Measurements from ENCODE around the gene PPBP.

Gene PPBP

GRCh38 chr4:73947239-73947985 lies 40.6 kb downstream of the PPBP start:
- DNase-seq = no peak

GRCh38 chr4:73945674-73946449 lies 42.1 kb downstream of the PPBP start:
- DNase-seq = no peak

DNA sequence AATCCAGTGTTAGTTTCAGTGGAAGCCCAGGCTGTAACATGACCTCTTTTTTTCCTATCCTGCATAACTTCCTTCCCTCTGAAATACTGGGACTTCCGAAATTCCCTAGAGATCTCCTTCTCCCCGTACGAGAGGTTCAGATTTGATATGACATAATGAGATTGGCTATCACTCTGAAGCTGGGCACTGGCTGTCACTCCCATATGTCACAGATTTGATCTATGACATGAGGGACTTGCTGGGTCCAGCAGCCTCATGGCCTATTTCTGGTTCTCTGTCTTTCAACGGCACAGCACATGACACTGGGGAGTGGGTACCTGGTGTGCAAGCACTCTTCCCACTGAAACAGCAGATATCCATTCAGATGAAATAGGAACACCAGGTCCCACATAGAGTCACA lies 42.9 kb downstream of the PPBP start:
- DNase-seq = no peak

GRCh38 chr4:73944061-73944875 lies 43.7 kb downstream of the PPBP start:
- DNase-seq = no peak

DNA sequence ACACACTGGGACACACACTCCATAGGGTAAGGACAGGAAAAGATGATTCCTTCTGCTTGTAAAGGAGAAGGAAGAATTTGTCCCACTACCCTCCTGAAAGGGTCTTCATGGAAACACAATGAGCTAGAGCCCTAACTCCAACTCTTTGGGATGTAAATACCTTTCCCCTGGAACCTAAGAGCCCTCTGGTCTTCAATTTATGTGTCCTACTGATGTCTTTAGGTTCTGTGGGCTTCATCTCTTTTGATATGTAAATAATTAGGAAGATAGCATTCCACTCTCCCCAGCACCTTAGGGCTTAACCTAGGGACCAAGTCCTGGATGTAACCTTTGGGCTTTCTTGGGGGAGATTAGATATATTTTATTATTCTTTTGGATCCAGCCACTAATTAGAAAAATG lies 44.4 kb downstream of the PPBP start:
- no peak for DNase-seq

- DNase-seq = no peak
These were observed 51.0 kb downstream of the PPBP start for GRCh38 chr4:73936969-73937368.
